HT-29 (cell line): ENCODE measurements around the gene PHLDB2. TPM values are rescaled to one million over a fixed set of nuclear protein-coding genes. Genes with fewer than 3 reads are reported as not detected.

Experiments
- DNase-seq: peaks from one replicate; pipeline ENCODE4 v3.0.0-alpha.2; 2015; ENCODE audit warnings: low spot score
- total RNA-seq: library from RNA; depleted of rRNA; stranded (reverse); fragments of >200 nt; shearing (Covaris generic); gene quantifications from 2 replicates; pipeline ENCODE4 v1.2.3, GENCODE V29; 2014

PHLDB2 gene
- total RNA-seq, 1 experiment from 2014 or later = not detected

- peak; percentile 49 for DNase-seq
These were observed 64.2 kb downstream of the PHLDB2 start for GRCh38 chr3:111923095-111923771.

GRCh38 chr3:111923806-111924205, 64.7 kb downstream of the PHLDB2 start:
- no peak for DNase-seq

- peak; percentile 76 for DNase-seq
These were observed 65.2 kb downstream of the PHLDB2 start for GRCh38 chr3:111924283-111924682.

- DNase-seq = no peak
These were observed 67.2 kb downstream of the PHLDB2 start for GRCh38 chr3:111926266-111926676.

GRCh38 chr3:111928613-111929012, 69.5 kb downstream of the PHLDB2 start:
- DNase-seq = no peak

- no peak for DNase-seq
These were observed 70.4 kb downstream of the PHLDB2 start for GRCh38 chr3:111929484-111929883.

GRCh38 chr3:111932946-111933345, 73.9 kb downstream of the PHLDB2 start:
- no peak for DNase-seq

GRCh38 chr3:111936191-111936841, 77.3 kb downstream of the PHLDB2 start:
- peak; percentile 78 for DNase-seq

- peak; percentile 70 for DNase-seq
These were observed 77.9 kb downstream of the PHLDB2 start for GRCh38 chr3:111936967-111937366.

GRCh38 chr3:111937871-111938270, 78.8 kb downstream of the PHLDB2 start:
- no peak for DNase-seq

- DNase-seq = peak; percentile 61
These were observed 80.8 kb downstream of the PHLDB2 start for GRCh38 chr3:111939873-111940272.

- DNase-seq = no peak
These were observed 84.5 kb downstream of the PHLDB2 start for GRCh38 chr3:111943533-111943932.

GRCh38 chr3:111944372-111944771, 85.3 kb downstream of the PHLDB2 start:
- DNase-seq = no peak

- no peak for DNase-seq
These were observed 88.2 kb downstream of the PHLDB2 start for GRCh38 chr3:111947231-111947630.

GRCh38 chr3:111948786-111949185, 89.7 kb downstream of the PHLDB2 start:
- no peak for DNase-seq

GRCh38 chr3:111949712-111950111, 90.6 kb downstream of the PHLDB2 start:
- no peak for DNase-seq

- DNase-seq = no peak
These were observed 92.0 kb downstream of the PHLDB2 start for GRCh38 chr3:111951032-111951431.

GRCh38 chr3:111952086-111952485, 93.0 kb downstream of the PHLDB2 start:
- no peak for DNase-seq

GRCh38 chr3:111952866-111953450, 93.9 kb downstream of the PHLDB2 start:
- no peak for DNase-seq

GRCh38 chr3:111954228-111954990, 95.3 kb downstream of the PHLDB2 start:
- no peak for DNase-seq

- no peak for DNase-seq
These were observed 96.8 kb downstream of the PHLDB2 start for GRCh38 chr3:111955876-111956275.

- DNase-seq = no peak
These were observed 97.4 kb downstream of the PHLDB2 start for GRCh38 chr3:111956449-111956848.
